GM19438 (cell line): Measurements from ENCODE around the gene PET100.

ENCODE experiments used
- ATAC-seq: cut with Tn5 transposase; IDR thresholded peaks from one replicate; pipeline ENCODE4 v1.9.1; 2021; ENCODE audit warnings: low read depth; ENCODE audit not compliant: unreplicated experiment

PET100 gene

GRCh38 chr19:7645656-7646425 lies 16.2 kb downstream of the PET100 start:
- no peak for ATAC-seq

GRCh38 chr19:7646426-7646700 lies 16.8 kb downstream of the PET100 start:
- ATAC-seq: no peak

- no peak for ATAC-seq
Measured at GRCh38 chr19:7647156-7647555, 17.6 kb downstream of the PET100 start.

- no peak for ATAC-seq
Measured at GRCh38 chr19:7648265-7649014, 18.8 kb downstream of the PET100 start.

GRCh38 chr19:7650148-7650547 lies 20.6 kb downstream of the PET100 start:
- no peak for ATAC-seq

- ATAC-seq: no peak
Measured at GRCh38 chr19:7652061-7652641, 22.6 kb downstream of the PET100 start.

- ATAC-seq: no peak
Measured at GRCh38 chr19:7654401-7654800, 24.8 kb downstream of the PET100 start.

- ATAC-seq: no peak
Measured at GRCh38 chr19:7655581-7655980, 26.0 kb downstream of the PET100 start.

GRCh38 chr19:7657131-7657751 lies 27.6 kb downstream of the PET100 start:
- ATAC-seq: no peak

- ATAC-seq: no peak
Measured at GRCh38 chr19:7658219-7658686, 28.7 kb downstream of the PET100 start.

GRCh38 chr19:7661744-7662538 lies 32.3 kb downstream of the PET100 start:
- ATAC-seq: no peak

GRCh38 chr19:7662657-7663056 lies 33.1 kb downstream of the PET100 start:
- ATAC-seq: no peak

GRCh38 chr19:7663706-7664105 lies 34.1 kb downstream of the PET100 start:
- no peak for ATAC-seq

- ATAC-seq: no peak
Measured at GRCh38 chr19:7665076-7665475, 35.5 kb downstream of the PET100 start.

GRCh38 chr19:7668842-7669241 lies 39.2 kb downstream of the PET100 start, which contains the start of gene RETN:
TSS of gene RETN (plus strand) at chr19:7669049. CDS start at chr19:7669327, 278 bp downstream.
- ATAC-seq: no peak

GRCh38 chr19:7669641-7670040 lies 40.0 kb downstream of the PET100 start:
- no peak for ATAC-seq

- no peak for ATAC-seq
Measured at GRCh38 chr19:7670150-7670783, 40.7 kb downstream of the PET100 start.

GRCh38 chr19:7670790-7671189 lies 41.2 kb downstream of the PET100 start:
- no peak for ATAC-seq

GRCh38 chr19:7672522-7672921 lies 42.9 kb downstream of the PET100 start:
- no peak for ATAC-seq
